ENCODE data around the gene C17orf113.
A peak's percentile ranks its signal among the peaks of the same experiment; 100 is the strongest.

Gene C17orf113

DNA sequence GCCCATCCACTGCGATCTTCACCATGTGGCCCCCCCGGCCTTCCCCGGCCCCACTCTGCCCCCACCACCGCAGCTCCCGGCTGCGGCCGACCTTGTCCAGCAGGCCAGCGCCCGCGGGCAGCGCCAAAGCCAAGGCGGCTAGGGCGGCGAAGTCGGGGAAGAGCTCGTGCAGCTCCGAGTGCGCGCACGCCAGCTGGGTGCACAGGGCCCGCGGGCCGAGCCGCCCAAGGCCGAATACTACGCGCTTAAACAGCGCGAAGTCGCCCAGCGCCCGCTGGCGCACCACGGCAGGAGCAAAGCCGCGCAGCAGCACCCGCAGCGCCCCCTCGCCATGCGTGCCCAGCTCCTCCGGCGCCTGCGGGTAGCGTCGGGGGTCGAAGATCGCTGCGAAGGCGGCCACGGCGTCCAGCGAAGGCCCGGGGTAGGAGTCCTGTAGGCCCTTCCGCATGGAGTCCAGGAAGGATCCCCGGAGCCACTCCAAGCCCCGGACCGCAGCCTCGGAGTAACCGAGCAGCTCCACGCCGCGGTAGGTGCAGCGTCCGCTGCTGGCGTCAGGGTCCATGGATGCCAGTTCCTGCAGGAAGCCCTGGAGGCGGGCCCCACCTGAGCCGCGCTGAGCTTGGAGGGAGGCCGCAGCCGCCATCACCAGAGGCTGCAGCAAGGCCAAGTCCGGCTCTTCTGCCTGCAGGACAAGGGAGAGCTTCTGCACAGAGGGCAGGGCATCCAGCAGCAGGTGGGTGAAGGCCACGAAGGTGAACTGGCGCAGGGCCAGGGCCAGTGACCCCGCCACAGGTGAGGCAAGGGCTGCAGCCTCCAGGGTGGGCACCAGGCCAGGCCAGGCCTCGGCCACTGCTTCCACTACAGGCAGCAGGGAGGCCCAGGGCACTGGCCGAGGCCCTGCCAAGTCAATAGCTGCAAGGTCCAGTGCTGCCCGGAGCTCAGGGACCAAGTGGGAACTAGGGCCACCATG lies 10.3 kb downstream of the C17orf113 start:
- Histone ChIP-seq H3K9me3 (ENCODE audit: severe bottlenecking) (no peaks in the 10 kb centered on the region), H3K4me1 (ENCODE audit: insufficient read depth, poor library complexity, severe bottlenecking) (peaks cover 4% of the 10 kb centered on the region), H3K4me3 (ENCODE audit: severe bottlenecking) (no peak overlapping the region), H3K27me3 (ENCODE audit: insufficient read depth, poor library complexity, severe bottlenecking) (no peaks in the 10 kb centered on the region), H3K36me3 (ENCODE audit: low read depth) (no peaks in the 10 kb centered on the region), H3K27ac (ENCODE audit: poor library complexity, severe bottlenecking) (no peak overlapping the region)
- DNase-seq (ENCODE audit: low spot score) (no peak), ATAC-seq (ENCODE audit: low read depth) (no peak)
- TF ChIP-seq, protein P1, sequence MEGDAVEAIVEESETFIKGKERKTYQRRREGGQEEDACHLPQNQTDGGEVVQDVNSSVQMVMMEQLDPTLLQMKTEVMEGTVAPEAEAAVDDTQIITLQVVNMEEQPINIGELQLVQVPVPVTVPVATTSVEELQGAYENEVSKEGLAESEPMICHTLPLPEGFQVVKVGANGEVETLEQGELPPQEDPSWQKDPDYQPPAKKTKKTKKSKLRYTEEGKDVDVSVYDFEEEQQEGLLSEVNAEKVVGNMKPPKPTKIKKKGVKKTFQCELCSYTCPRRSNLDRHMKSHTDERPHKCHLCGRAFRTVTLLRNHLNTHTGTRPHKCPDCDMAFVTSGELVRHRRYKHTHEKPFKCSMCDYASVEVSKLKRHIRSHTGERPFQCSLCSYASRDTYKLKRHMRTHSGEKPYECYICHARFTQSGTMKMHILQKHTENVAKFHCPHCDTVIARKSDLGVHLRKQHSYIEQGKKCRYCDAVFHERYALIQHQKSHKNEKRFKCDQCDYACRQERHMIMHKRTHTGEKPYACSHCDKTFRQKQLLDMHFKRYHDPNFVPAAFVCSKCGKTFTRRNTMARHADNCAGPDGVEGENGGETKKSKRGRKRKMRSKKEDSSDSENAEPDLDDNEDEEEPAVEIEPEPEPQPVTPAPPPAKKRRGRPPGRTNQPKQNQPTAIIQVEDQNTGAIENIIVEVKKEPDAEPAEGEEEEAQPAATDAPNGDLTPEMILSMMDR (IDR thresholded peaks at IDR 0.05; ENCODE audit: poor library complexity, severe bottlenecking): no peak

DNA sequence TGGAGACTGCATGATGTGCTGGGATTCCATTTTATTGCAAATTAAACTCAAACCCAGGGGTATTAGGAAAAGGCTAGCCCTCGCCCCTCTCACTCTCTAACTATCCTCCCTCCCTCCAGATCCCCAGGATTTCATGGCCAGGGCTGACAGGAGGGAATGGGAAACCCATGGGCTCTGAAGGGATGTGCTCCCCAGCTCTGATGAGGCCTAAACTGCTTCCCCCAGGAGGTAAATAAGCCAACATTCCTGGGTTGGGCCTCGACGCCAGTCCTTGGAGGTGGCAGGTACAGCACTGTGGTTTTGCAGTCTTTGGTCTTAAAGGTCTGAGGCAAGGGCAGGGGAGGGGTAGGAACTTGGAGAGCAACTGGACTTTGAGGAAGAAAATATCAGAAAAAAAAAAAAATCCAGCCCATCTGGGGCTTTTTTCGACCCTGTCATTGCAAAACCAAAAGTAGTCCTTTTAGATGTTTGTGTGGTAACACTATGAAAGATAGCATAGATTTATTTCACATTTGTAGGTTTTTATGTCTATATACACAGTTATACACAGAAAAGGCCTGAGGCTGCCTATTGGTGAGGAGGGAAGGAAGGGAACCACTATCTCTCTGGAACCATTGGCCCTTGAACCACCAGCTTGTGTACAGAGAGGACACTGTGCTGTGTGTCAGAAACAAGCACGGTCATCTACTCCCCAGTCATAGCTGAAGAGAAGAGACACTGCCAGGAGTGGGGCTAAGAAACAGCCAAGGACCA lies 12.0 kb downstream of the C17orf113 start:
- TF ChIP-seq, protein P1 (IDR thresholded peaks at IDR 0.05; ENCODE audit: poor library complexity, severe bottlenecking): no peak
- Histone ChIP-seq H3K27me3 (ENCODE audit: insufficient read depth, poor library complexity, severe bottlenecking) (no peaks in the 10 kb centered on the region), H3K9me3 (ENCODE audit: severe bottlenecking) (no peaks in the 10 kb centered on the region), H3K4me3 (ENCODE audit: severe bottlenecking) (no peak overlapping the region), H3K36me3 (ENCODE audit: low read depth) (no peaks in the 10 kb centered on the region), H3K4me1 (ENCODE audit: insufficient read depth, poor library complexity, severe bottlenecking) (peaks cover 4% of the 10 kb centered on the region), H3K27ac (ENCODE audit: poor library complexity, severe bottlenecking) (no peak overlapping the region)
- ATAC-seq (ENCODE audit: low read depth) (peak; percentile 16; the same call in 1 of the 3 replicates), DNase-seq (ENCODE audit: low spot score) (no peak)

DNA sequence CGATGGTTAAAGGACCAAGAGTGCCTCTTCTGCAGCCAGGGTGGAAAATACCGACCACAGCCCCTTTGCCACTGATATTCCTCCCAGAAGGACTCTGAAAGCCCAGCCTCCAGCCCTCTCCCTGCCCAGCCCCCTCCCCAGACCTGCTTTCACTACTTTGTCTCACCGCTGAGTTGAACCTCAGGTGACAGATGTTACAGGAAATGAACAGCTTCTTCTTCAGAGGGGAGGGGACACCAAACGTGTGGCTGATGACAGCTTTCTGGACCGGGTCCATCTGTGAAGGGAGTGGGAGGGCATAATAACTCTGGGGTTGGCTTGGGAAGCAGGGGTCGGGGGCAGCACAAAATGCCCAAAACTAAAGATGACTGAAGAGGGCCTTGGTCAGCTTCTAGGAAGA lies 16.3 kb downstream of the C17orf113 start:
- no peak for ATAC-seq (ENCODE audit: low read depth)
- TF ChIP-seq, protein P1 (IDR thresholded peaks at IDR 0.05; ENCODE audit: poor library complexity, severe bottlenecking): no peak
- Histone ChIP-seq H3K4me3 (ENCODE audit: severe bottlenecking) (no peak overlapping the region), H3K27me3 (ENCODE audit: insufficient read depth, poor library complexity, severe bottlenecking) (no peaks in the 10 kb centered on the region), H3K27ac (ENCODE audit: poor library complexity, severe bottlenecking) (no peak overlapping the region), H3K4me1 (ENCODE audit: insufficient read depth, poor library complexity, severe bottlenecking) (peaks cover 4% of the 10 kb centered on the region), H3K36me3 (ENCODE audit: low read depth) (no peaks in the 10 kb centered on the region), H3K9me3 (ENCODE audit: severe bottlenecking) (no peaks in the 10 kb centered on the region)
- no peak for DNase-seq (ENCODE audit: low spot score)

DNA sequence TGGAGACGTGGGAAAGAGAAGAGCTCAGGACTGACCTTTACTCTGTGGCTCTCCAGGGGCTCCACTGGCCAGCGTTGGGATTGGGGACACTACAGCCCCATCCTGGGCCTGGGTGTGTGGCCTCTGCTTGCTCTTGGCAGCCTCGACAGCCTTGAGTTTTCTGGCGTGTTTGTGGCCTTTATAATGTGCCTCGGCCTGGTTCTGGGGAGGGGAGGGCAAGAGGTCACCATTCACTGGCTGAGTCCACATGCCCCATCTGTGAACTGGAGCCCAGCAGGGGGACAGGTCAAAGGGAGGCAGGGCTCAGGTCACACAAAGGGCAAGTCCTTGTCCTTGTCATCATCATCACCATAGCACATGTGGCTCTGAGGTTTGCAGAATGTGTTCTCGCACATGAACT lies 18.8 kb downstream of the C17orf113 start:
- no peak for ATAC-seq (ENCODE audit: low read depth)
- Histone ChIP-seq H3K36me3 (ENCODE audit: low read depth) (no peaks in the 10 kb centered on the region), H3K27ac (ENCODE audit: poor library complexity, severe bottlenecking) (no peak overlapping the region), H3K27me3 (ENCODE audit: insufficient read depth, poor library complexity, severe bottlenecking) (no peaks in the 10 kb centered on the region), H3K4me3 (ENCODE audit: severe bottlenecking) (no peak overlapping the region), H3K9me3 (ENCODE audit: severe bottlenecking) (no peaks in the 10 kb centered on the region), H3K4me1 (ENCODE audit: insufficient read depth, poor library complexity, severe bottlenecking) (no peaks in the 10 kb centered on the region)
- TF ChIP-seq, protein P1 (IDR thresholded peaks at IDR 0.05; ENCODE audit: poor library complexity, severe bottlenecking): no peak
- no peak for DNase-seq (ENCODE audit: low spot score)

Measured in RWPE2 (cell line).